Keratinocyte (primary cell): ENCODE data around the gene TMEM207. TPM values are rescaled to one million over a fixed set of nuclear protein-coding genes. Genes with fewer than 3 reads are reported as not detected.

Experiments
- DNase-seq: peaks from one replicate; pipeline ENCODE4 v3.0.0-alpha.2; 2011; ENCODE audit warnings: low read depth, missing footprints, low spot score
- FAIRE-seq: peaks from 2 replicates; lab custom pipeline; 2011; peaks lifted over from hg19 to GRCh38; lab: Jason Lieb, UNC
- H2AFZ ChIP-seq: 2 replicates; pipeline ENCODE4 v1.6.0; 2012; ENCODE audit warnings: low read length, control low read depth, inconsistent platforms; ENCODE audit not compliant: control insufficient read depth
- H3K27ac ChIP-seq: 2 replicates; pipeline ENCODE4 v1.5.1; 2011; ENCODE audit warnings: low read length; ENCODE audit not compliant: control insufficient read depth, insufficient read depth
- H3K27me3 ChIP-seq: 3 replicates; pipeline ENCODE4 v1.6.0; 2011; ENCODE audit warnings: low read length; ENCODE audit not compliant: control insufficient read depth, insufficient read depth; ENCODE audit errors: extremely low read depth
- H3K36me3 ChIP-seq, 2 experiments: 2 replicates in 1 of 2; 3 replicates in 1 of 2; pipeline ENCODE4 v1.5.1; 2011; ENCODE audit warnings: low read length in 2 of 2, mild to moderate bottlenecking in 1 of 2; ENCODE audit not compliant: control insufficient read depth in 2 of 2, insufficient read depth in 2 of 2; ENCODE audit errors: extremely low read depth in 1 of 2
- H3K4me1 ChIP-seq: 3 replicates; pipeline ENCODE4 v1.5.1; 2011; ENCODE audit warnings: low read length; ENCODE audit not compliant: control insufficient read depth, insufficient read depth; ENCODE audit errors: extremely low read depth
- H3K4me2 ChIP-seq: 3 replicates; pipeline ENCODE4 v1.6.0; 2011; ENCODE audit warnings: low read depth, low read length; ENCODE audit not compliant: control insufficient read depth, insufficient read depth; ENCODE audit errors: extremely low read depth
- H3K4me3 ChIP-seq, 3 experiments: fragments of 200-600 bp in 1 of 3; sonication (generic) in 1 of 3; 2 replicates in 2 of 3; 3 replicates in 1 of 3; pipeline ENCODE4 v1.5.1; 2011 to 2016; ENCODE audit warnings: low read length in 3 of 3, mild to moderate bottlenecking in 3 of 3, control low read depth in 2 of 3, inconsistent platforms in 1 of 3, low read depth in 1 of 3, mixed read lengths in 1 of 3, mixed run types in 1 of 3, moderate library complexity in 1 of 3; ENCODE audit not compliant: control insufficient read depth in 2 of 3, insufficient read depth in 2 of 3; ENCODE audit errors: extremely low read depth in 1 of 3
- H3K79me2 ChIP-seq: 2 replicates; pipeline ENCODE4 v1.6.0; 2012; ENCODE audit warnings: low read length; ENCODE audit not compliant: control insufficient read depth, insufficient read depth
- H3K9ac ChIP-seq: 3 replicates; pipeline ENCODE4 v1.6.0; 2011; ENCODE audit warnings: low read length; ENCODE audit not compliant: control insufficient read depth, insufficient read depth; ENCODE audit errors: extremely low read depth
- H3K9me1 ChIP-seq: 3 replicates; pipeline ENCODE4 v1.6.0; 2011; ENCODE audit warnings: low read length; ENCODE audit not compliant: control insufficient read depth, insufficient read depth; ENCODE audit errors: extremely low read depth
- H3K9me3 ChIP-seq: 2 replicates; pipeline ENCODE4 v1.5.1; 2012; ENCODE audit warnings: low read depth, low read length; ENCODE audit not compliant: control insufficient read depth
- H4K20me1 ChIP-seq: 3 replicates; pipeline ENCODE4 v1.6.0; 2011; ENCODE audit warnings: low read length; ENCODE audit not compliant: control insufficient read depth, insufficient read depth; ENCODE audit errors: extremely low read depth
- EZH2 ChIP-seq: IDR thresholded peaks from one replicate; pipeline ENCODE4 v1.6.1; 2012; ENCODE audit warnings: inconsistent platforms, mild to moderate bottlenecking, low read length, moderate library complexity
- dilution Hi-C: fragments of 300-500 bp; cut with MboI; formaldehyde crosslinking; loops from one replicate; pipeline ENCODE4 v1.7.0; 2020; ENCODE audit warnings: low sequenced_read_pairs; ENCODE audit not compliant: extremely low pct_ligation_motif_present
- polyA plus RNA-seq, 5 experiments: library from polyadenylated mRNA; depleted of rRNA in 3 of 5; stranded (reverse) in 3 of 5; stranded (forward) in 1 of 5; unstranded in 1 of 5; fragments of >200 nt; gene quantifications; 1 replicate in 1 of 5; 2 replicates in 3 of 5; 3 replicates in 1 of 5; pipeline versions ENCODE4 v1.2.1 to v1.2.3, GENCODE V29; 2011 to 2012; ENCODE audit warnings: missing spikeins in 2 of 5, low read depth in 1 of 5, low replicate concordance in 1 of 5
- TF ChIP-seq, protein P1 (sequence below), 3 experiments: IDR thresholded peaks in 1 of 3; conservative IDR thresholded peaks in 1 of 3; optimal IDR thresholded peaks in 1 of 3; 2 replicates in 2 of 3; 3 replicates in 1 of 3; pipeline versions ENCODE3 to v1.5.1; 2011; ENCODE audit warnings: low read length in 3 of 3, mild to moderate bottlenecking in 3 of 3, moderate library complexity in 2 of 3, control low read depth in 1 of 3, inconsistent platforms in 1 of 3; ENCODE audit not compliant: insufficient read depth in 2 of 3; ENCODE audit errors: extremely low read depth in 1 of 3

Gene TMEM207
- polyA plus RNA-seq, 1 donor (not counting 4 experiments of a cell fraction or from before 2014, with no cell fraction given), result not detected

DNA sequence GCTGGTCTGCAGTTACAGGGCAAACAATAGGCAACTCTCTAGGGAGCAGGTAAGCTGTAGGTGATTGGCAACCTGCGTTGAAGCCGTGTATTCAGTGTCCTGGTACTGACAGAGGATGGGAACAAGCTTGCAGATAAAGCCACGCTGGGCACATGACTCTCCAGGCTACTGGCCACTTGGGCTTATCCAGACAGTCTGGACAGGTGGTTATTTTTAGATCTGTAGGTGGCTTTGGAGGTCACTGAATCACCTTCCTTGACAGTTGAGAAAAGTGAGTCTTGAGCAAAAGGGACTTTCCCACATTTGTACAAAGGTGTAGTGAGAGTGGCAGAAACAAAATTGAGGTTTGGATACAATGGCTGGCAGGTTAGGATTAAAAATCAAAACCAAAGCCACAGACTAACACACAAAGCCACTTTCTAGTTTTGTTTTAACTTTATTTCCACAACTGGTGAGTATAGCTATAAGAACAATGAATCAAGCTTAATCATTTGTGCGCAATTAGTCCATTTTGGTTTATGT, 41.9 kb upstream of the TMEM207 start:
- TF ChIP-seq, protein P1, sequence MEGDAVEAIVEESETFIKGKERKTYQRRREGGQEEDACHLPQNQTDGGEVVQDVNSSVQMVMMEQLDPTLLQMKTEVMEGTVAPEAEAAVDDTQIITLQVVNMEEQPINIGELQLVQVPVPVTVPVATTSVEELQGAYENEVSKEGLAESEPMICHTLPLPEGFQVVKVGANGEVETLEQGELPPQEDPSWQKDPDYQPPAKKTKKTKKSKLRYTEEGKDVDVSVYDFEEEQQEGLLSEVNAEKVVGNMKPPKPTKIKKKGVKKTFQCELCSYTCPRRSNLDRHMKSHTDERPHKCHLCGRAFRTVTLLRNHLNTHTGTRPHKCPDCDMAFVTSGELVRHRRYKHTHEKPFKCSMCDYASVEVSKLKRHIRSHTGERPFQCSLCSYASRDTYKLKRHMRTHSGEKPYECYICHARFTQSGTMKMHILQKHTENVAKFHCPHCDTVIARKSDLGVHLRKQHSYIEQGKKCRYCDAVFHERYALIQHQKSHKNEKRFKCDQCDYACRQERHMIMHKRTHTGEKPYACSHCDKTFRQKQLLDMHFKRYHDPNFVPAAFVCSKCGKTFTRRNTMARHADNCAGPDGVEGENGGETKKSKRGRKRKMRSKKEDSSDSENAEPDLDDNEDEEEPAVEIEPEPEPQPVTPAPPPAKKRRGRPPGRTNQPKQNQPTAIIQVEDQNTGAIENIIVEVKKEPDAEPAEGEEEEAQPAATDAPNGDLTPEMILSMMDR (optimal IDR thresholded peaks at IDR 0.05 in 1 of 3, IDR thresholded peaks at IDR 0.05 in 1 of 3, conservative IDR thresholded peaks at IDR 0.05 in 1 of 3; ENCODE audit: extremely low read depth in 1 of 3, insufficient read depth in 2 of 3, low read length in 3 of 3), result no peak
- no peak for TF ChIP-seq EZH2
- peak; percentile 39 for FAIRE-seq

DNA sequence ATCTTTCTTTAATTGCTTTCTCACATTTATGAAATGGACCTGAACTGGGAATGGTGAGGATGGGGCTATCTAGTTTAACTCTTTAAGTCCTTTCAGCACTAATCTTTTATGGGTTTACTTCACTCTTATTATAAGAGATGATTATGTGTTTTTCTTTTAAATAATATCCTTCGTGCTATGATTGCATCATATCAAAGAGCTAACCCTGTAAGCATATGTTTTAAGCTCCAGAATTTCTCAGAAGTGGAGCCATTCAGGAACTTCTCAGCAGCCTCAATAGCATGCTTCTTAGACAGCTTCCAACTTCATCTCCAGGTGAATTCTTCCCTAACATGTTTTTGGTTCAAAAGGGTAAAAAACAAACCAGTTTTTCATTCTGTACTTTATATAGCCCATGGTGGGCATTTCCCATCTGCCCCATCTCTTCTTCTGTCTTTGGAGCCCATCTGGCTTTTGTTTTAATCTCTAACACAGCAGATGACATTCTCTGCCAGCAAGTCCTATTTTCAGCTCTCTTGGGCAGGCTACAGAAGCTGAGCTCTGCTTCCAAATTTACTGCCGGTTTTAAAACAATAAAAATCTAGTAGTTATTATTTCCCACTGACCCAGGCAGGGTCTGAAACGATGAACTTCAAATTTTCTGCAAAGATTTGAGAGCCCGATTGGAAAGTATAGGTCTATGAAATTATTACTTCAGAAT, 37.4 kb upstream of the TMEM207 start:
- FAIRE-seq (no peak), DNase-seq (no peak)
- H3K4me3 ChIP-seq, result no peak overlapping the region
- no peak overlapping the region for H3K27ac ChIP-seq
- H3K4me1 ChIP-seq, result peaks cover 4% of the 10 kb centered on the region
- H3K27me3 ChIP-seq, result no peaks in the 10 kb centered on the region
- no peak overlapping the region for H2AFZ ChIP-seq
- H3K36me3 ChIP-seq, result no peaks in the 10 kb centered on the region
- no peaks in the 10 kb centered on the region for H3K9me1 ChIP-seq
- no peak overlapping the region for H3K9ac ChIP-seq
- TF ChIP-seq EZH2, result no peak
- TF ChIP-seq, protein P1 (optimal IDR thresholded peaks at IDR 0.05 in 1 of 3, IDR thresholded peaks at IDR 0.05 in 1 of 3, conservative IDR thresholded peaks at IDR 0.05 in 1 of 3; ENCODE audit: extremely low read depth in 1 of 3, insufficient read depth in 2 of 3, low read length in 3 of 3), result no peak
- no peaks in the 10 kb centered on the region for H4K20me1 ChIP-seq
- H3K79me2 ChIP-seq, result no peaks in the 10 kb centered on the region
- no peak overlapping the region for H3K4me2 ChIP-seq
- dilution Hi-C loops, result no loop called here
- H3K9me3 ChIP-seq, result no peaks in the 10 kb centered on the region

More for the DNA sequence above, 41.9 kb upstream of the TMEM207 start:
- Histone ChIP-seq H3K4me1 (no peaks in the 10 kb centered on the region), H2AFZ (no peak overlapping the region), H3K9me3 (no peaks in the 10 kb centered on the region), H3K4me2 (no peak overlapping the region), H3K9ac (no peak overlapping the region), H3K27ac (no peak overlapping the region), H3K9me1 (no peaks in the 10 kb centered on the region), H3K36me3 (no peaks in the 10 kb centered on the region), H3K27me3 (no peaks in the 10 kb centered on the region), H4K20me1 (no peaks in the 10 kb centered on the region), H3K79me2 (no peaks in the 10 kb centered on the region), H3K4me3 (no peak overlapping the region)
- DNase-seq, result no peak
- dilution Hi-C loops, result no loop called here
